ENCODE data around the gene ABCC1.
A peak's percentile ranks its signal among the peaks of the same experiment; 100 is the strongest.

The ABCC1 gene

GRCh38 chr16:15950161-15950854 lies 892 bp downstream of the ABCC1 start:
- Histone ChIP-seq H3K9me3 (no peaks in the 10 kb centered on the region), H3K36me3 (peaks cover 7% of the 10 kb centered on the region), H3K4me1 (no peaks in the 10 kb centered on the region; the same call in 1 of the 2 replicates), H3K4me3 (ENCODE audit: low read depth, low read length) (peak overlapping the region; percentile 67), H3K27me3 (no peaks in the 10 kb centered on the region)
- TF ChIP-seq CTCF (IDR thresholded peaks at IDR 0.05; ENCODE audit: low read depth, low read length) = no peak
- DNase-seq = peak; percentile 46

GRCh38 chr16:15950869-15951268 lies 1.5 kb downstream of the ABCC1 start:
- no peaks in the 10 kb centered on the region for H3K9me3 ChIP-seq
- H3K36me3 ChIP-seq = peaks cover 7% of the 10 kb centered on the region
- no peak for DNase-seq
- H3K27me3 ChIP-seq = no peaks in the 10 kb centered on the region
- H3K4me1 ChIP-seq = no peaks in the 10 kb centered on the region; the same call in 1 of the 2 replicates
- no peak for TF ChIP-seq CTCF (IDR thresholded peaks at IDR 0.05; ENCODE audit: low read depth, low read length)
- peak overlapping the region; percentile 67 for H3K4me3 ChIP-seq (ENCODE audit: low read depth, low read length)

- TF ChIP-seq CTCF (IDR thresholded peaks at IDR 0.05; ENCODE audit: low read depth, low read length) = no peak
- no peak for DNase-seq
Measured at GRCh38 chr16:15951852-15952251, 2.4 kb downstream of the ABCC1 start.

GRCh38 chr16:15952265-15952711 lies 2.9 kb downstream of the ABCC1 start:
- Histone ChIP-seq H3K27me3 (no peaks in the 10 kb centered on the region), H3K4me1 (no peaks in the 10 kb centered on the region; the same call in 1 of the 2 replicates), H3K4me3 (ENCODE audit: low read depth, low read length) (no peak overlapping the region), H3K36me3 (peaks cover 7% of the 10 kb centered on the region), H3K9me3 (no peaks in the 10 kb centered on the region)
- DNase-seq = no peak
- TF ChIP-seq CTCF (IDR thresholded peaks at IDR 0.05; ENCODE audit: low read depth, low read length) = no peak

More at GRCh38 chr16:15951852-15952251, 2.4 kb downstream of the ABCC1 start:
- H3K4me1 ChIP-seq = no peaks in the 10 kb centered on the region; the same call in 1 of the 2 replicates
- peak overlapping the region; percentile 7 for H3K4me3 ChIP-seq (ENCODE audit: low read depth, low read length)
- no peaks in the 10 kb centered on the region for H3K9me3 ChIP-seq
- H3K36me3 ChIP-seq = peaks cover 7% of the 10 kb centered on the region
- H3K27me3 ChIP-seq = no peaks in the 10 kb centered on the region

- Histone ChIP-seq H3K36me3 (peaks cover 17% of the 10 kb centered on the region), H3K4me1 (no peaks in the 10 kb centered on the region; the same call in 1 of the 2 replicates), H3K27me3 (no peaks in the 10 kb centered on the region), H3K9me3 (no peaks in the 10 kb centered on the region), H3K4me3 (ENCODE audit: low read depth, low read length) (no peak overlapping the region)
- DNase-seq = no peak
- no peak for TF ChIP-seq CTCF (IDR thresholded peaks at IDR 0.05; ENCODE audit: low read depth, low read length)
Measured at GRCh38 chr16:15953477-15953876, 4.1 kb downstream of the ABCC1 start.
